Dermis lymphatic vessel endothelial cell (primary cell): ENCODE measurements around the gene GLB1L2. TPM values are rescaled to one million over a fixed set of nuclear protein-coding genes. Genes with fewer than 3 reads are reported as not detected.

Experiments
- total RNA-seq: library from RNA; depleted of rRNA; stranded (reverse); fragments of >200 nt; gene quantifications from 2 replicates; pipeline ENCODE4 v1.2.1, GENCODE V29; 2014

Gene GLB1L2, protein sequence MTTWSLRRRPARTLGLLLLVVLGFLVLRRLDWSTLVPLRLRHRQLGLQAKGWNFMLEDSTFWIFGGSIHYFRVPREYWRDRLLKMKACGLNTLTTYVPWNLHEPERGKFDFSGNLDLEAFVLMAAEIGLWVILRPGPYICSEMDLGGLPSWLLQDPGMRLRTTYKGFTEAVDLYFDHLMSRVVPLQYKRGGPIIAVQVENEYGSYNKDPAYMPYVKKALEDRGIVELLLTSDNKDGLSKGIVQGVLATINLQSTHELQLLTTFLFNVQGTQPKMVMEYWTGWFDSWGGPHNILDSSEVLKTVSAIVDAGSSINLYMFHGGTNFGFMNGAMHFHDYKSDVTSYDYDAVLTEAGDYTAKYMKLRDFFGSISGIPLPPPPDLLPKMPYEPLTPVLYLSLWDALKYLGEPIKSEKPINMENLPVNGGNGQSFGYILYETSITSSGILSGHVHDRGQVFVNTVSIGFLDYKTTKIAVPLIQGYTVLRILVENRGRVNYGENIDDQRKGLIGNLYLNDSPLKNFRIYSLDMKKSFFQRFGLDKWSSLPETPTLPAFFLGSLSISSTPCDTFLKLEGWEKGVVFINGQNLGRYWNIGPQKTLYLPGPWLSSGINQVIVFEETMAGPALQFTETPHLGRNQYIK
- total RNA-seq: under 0.01 and 0.34 TPM in 2 replicates

DNA sequence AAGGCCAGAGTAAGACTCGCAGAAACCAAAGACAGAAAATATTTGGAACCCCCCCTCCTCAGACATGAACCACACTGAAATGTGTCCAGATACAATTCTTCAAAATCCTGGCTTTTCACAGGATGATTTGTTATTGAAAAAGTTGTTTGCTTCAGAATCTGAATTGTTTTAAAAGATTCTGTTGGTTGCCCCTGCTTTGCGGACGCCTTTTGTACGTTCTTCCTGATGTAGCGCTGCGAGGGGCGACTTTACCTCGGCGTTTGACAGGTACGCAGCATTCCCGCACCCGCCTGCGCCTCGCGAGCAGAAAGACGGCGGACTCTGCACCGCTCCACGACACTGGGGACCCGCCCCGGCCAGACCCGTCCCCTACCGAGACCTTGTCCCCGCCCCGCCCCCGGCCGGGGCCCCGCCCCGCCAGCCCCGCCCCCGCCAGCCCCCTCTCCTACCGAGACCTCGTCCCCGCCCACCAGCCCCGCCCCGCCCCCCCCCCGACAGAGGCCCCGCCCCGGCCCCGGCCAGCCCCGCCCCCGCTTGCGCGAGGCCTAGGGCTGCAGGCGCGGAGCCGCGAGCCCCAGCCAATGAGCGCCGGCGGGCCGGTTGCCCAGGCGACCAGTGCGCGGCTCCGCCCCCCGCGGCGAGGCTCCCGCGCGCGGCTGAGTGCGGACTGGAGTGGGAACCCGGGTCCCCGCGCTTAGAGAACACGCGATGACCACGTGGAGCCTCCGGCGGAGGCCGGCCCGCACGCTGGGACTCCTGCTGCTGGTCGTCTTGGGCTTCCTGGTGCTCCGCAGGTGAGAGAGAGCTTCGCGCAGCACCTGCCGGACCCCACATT lies at the start of gene GLB1L2:
TSS of gene GLB1L2 (plus strand) at position 635 of the 835 bp plus-strand sequence. CDS start at position 709, 74 bp downstream.

DNA sequence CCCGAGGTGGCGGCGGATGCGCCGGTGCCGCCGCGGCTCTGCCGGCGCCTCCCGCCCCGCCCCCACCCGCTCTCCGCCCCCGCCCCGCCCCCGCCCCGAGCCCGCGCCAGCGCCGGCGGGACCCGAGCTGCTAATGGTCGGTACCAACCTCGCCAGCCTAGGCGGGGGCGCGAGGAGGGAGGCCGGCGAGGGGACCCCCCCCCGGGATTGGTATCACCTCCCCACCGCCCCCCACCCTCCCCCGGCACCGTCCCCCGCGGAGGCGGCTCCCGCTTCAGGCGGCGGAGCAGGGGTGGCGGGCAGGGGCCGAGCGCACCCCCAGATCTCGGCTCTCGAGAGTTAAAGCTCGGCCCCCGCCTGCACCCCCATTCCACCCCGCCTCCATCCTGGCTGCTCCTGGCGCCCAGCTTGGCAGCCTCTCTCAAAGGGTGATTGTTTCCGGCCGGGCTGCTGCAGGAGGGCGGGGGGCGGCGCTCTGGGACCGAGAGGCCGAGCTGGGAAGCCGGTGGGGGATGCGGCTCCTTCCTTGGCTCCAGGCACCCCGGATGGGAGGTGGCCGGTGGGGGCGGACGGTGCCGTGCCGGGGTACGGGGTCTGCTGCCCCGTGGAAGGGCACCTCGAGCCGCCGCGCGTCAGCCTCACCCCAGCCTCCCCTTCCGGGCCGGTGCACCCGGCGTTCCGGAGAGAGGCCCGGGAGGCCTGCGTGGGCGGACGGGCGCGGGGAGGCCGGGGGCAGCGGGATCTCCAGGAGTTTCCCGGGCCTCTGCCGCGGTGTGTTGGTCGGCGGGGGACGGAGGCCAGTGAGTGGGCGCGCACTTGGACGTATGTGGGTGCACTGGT lies 80.6 kb downstream of the GLB1L2 start, which contains the start of gene B3GAT1:
TSS of gene B3GAT1 (minus strand) at position 40 of the 840 bp plus-strand sequence. CDS start 24,583 bp downstream, outside the sequence.

Other genes with a start within 250 kb of the GLB1L2 start
- 12.5 and 13.2 TPM in 2 replicates for gene NCAPD3, start 108.0 kb upstream of the GLB1L2 start, total RNA-seq
- gene VPS26B, start 107.3 kb upstream of the GLB1L2 start, total RNA-seq: 18.6 and 26.1 TPM in 2 replicates
- gene THYN1, start 78.6 kb upstream of the GLB1L2 start, total RNA-seq: 47.5 and 63.4 TPM in 2 replicates
- gene ACAD8, start 78.4 kb upstream of the GLB1L2 start, total RNA-seq: 20.5 and 26.1 TPM in 2 replicates
- not detected in 2 replicates for gene GLB1L3, start 55.6 kb upstream of the GLB1L2 start, total RNA-seq
- not detected in 2 replicates for gene B3GAT1, start 80.3 kb downstream of the GLB1L2 start, total RNA-seq